ENCODE data around the gene ING3. TPM values are rescaled to one million over a fixed set of nuclear protein-coding genes. Genes with fewer than 3 reads are reported as not detected.

ING3 gene
- total and polyA plus RNA-seq, 2 of the 13 experiments (the other 11 are each of a cell fraction or from before 2014, with no cell fraction given), result 6.9 to 12.8 TPM

GRCh38 chr7:120916121-120916520 lies 34.5 kb upstream of the ING3 start:
- Histone ChIP-seq H3K9me3 (ENCODE audit: low read length) (no peaks in the 10 kb centered on the region), H2AFZ (ENCODE audit: low read length) (no peak overlapping the region), H3K4me2 (ENCODE audit: low read depth, low read length) (no peak overlapping the region), H4K20me1 (ENCODE audit: insufficient read depth, low read length) (no peaks in the 10 kb centered on the region), H3K9ac (ENCODE audit: insufficient read depth, low read depth, low read length) (no peak overlapping the region), H3K36me3 (replicated peaks in 1 of 2; ENCODE audit: control insufficient read depth in 1 of 2, insufficient read depth in 2 of 2, low read length in 2 of 2) (no peaks in the 10 kb centered on the region), H3K4me3 (replicated peaks in 1 of 3; ENCODE audit: insufficient read depth in 1 of 3, low read depth in 2 of 3, low read length in 3 of 3) (no peak overlapping the region), H3K4me1 (ENCODE audit: insufficient read depth, low read length) (no peaks in the 10 kb centered on the region), H3K27me3 (ENCODE audit: control insufficient read depth in 1 of 2, insufficient read depth in 2 of 2, low read length in 2 of 2) (no peaks in the 10 kb centered on the region), H3K79me2 (ENCODE audit: insufficient read depth, low read length) (no peaks in the 10 kb centered on the region), H3K27ac (ENCODE audit: extremely low read length, insufficient read depth, low read length) (no peak overlapping the region)
- DNase-seq (ENCODE audit: low spot score) (no peak), ATAC-seq (no peak), FAIRE-seq (no peak)
- in situ Hi-C loops (cut with HindIII; ENCODE audit: extremely low pct_ligation_motif_present, low pct_unique_long_range_greater_than_20kb) (no loop called here), intact Hi-C loops (cut with micrococcal nuclease; ENCODE audit: unreplicated experiment) (no loop called here)
- no TSS peak for BruUV-seq (replicated peaks)
- WGBS (ENCODE audit: low lambda C conversion rate), result 20% methylated on average over 3 of the region's 3 CpGs
- ChIA-PET POLR2A (no interaction called here), CTCF (ENCODE audit: low intra/inter-chr PET ratio, low total read pairs) (no interaction called here)
- no peak for TF ChIP-seq ZNF530 (CRISPR knock-in tag; IDR thresholded peaks at IDR 0.05; ENCODE audit: low read depth)
- TF ChIP-seq ZFP41 (CRISPR knock-in tag; IDR thresholded peaks at IDR 0.05; ENCODE audit: borderline replicate concordance), result no peak
- no peak for TF ChIP-seq ZNF761 (CRISPR knock-in tag; conservative IDR thresholded peaks at IDR 0.05)
- no peak for TF ChIP-seq JUN (CRISPR knock-in tag; IDR thresholded peaks at IDR 0.05)
- no peak for TF ChIP-seq ZFX (CRISPR knock-in tag; IDR thresholded peaks at IDR 0.05; ENCODE audit: low read depth)
- no peak for TF ChIP-seq ATRX (CRISPR knock-in tag; IDR thresholded peaks at IDR 0.05; ENCODE audit: borderline replicate concordance)
- TF ChIP-seq CSRNP1 (CRISPR knock-in tag; IDR thresholded peaks at IDR 0.05), result no peak
- TF ChIP-seq ZNF737 (CRISPR knock-in tag; IDR thresholded peaks at IDR 0.05; ENCODE audit: borderline replicate concordance), result no peak
- TF ChIP-seq ZNF549 (CRISPR knock-in tag; IDR thresholded peaks at IDR 0.05), result no peak
- TF ChIP-seq NRL (CRISPR knock-in tag; IDR thresholded peaks at IDR 0.05; ENCODE audit: borderline replicate concordance), result no peak
- no peak for TF ChIP-seq SNAPC2 (CRISPR knock-in tag; IDR thresholded peaks at IDR 0.05)
- no peak for TF ChIP-seq PRDM10 (CRISPR knock-in tag; IDR thresholded peaks at IDR 0.05; ENCODE audit: low read depth)
- TF ChIP-seq GMEB1 (CRISPR knock-in tag; IDR thresholded peaks at IDR 0.05; ENCODE audit: borderline replicate concordance), result no peak
- no peak for TF ChIP-seq THAP7 (CRISPR knock-in tag; IDR thresholded peaks at IDR 0.05)
- TF ChIP-seq ZNF275 (CRISPR knock-in tag; IDR thresholded peaks at IDR 0.05; ENCODE audit: borderline replicate concordance), result no peak
- TF ChIP-seq MAFF (IDR thresholded peaks at IDR 0.05; ENCODE audit: low read depth, low read length), result no peak
